ENCODE results near the gene RCAN2. TPM values are rescaled to one million over a fixed set of nuclear protein-coding genes. Genes with fewer than 3 reads are reported as not detected.
A peak's percentile ranks its signal among the peaks of the same experiment; 100 is the strongest.

The RCAN2 gene
- total and polyA plus RNA-seq, 5 experiments from 2014 or later, result 4.7 TPM; not detected in 4

- no peak for DNase-seq
- peaks cover 0 to 4% (median 2%) of the 10 kb centered on the region in 3 donors for H3K36me3 Mint-ChIP-seq
- H3K27me3 Mint-ChIP-seq, result peaks cover 7 to 59% (median 12%) of the 10 kb centered on the region in 5 donors
- H3K4me3 Mint-ChIP-seq, result no peak overlapping the region
- POLR2A ChIA-PET, result no interaction called here
- H3K4me1 Mint-ChIP-seq, result peaks cover 0 to 14% (median 0%) of the 10 kb centered on the region in 4 donors
- no peak for ATAC-seq
- no peak overlapping the region for H3K27ac Mint-ChIP-seq
- peaks cover 0 to 5% (median 0%) of the 10 kb centered on the region in 9 donors for H3K9me3 Mint-ChIP-seq
These were observed 109.7 kb downstream of the RCAN2 start for GRCh38 chr6:46381579-46381978.

GRCh38 chr6:46381057-46381456 is 110.2 kb downstream of the RCAN2 start:
- Mint-ChIP-seq H3K4me3 (no peak overlapping the region), H3K9me3 (peaks cover 0 to 3% (median 0%) of the 10 kb centered on the region in 9 donors), H3K27ac (no peak overlapping the region), H3K4me1 (peaks cover 0 to 19% (median 0%) of the 10 kb centered on the region in 4 donors), H3K36me3 (peaks cover 0 to 3% (median 2%) of the 10 kb centered on the region in 3 donors), H3K27me3 (peaks cover 7 to 59% (median 12%) of the 10 kb centered on the region in 5 donors)
- ATAC-seq (no peak), DNase-seq (no peak)
- POLR2A ChIA-PET, result no interaction called here

DNA sequence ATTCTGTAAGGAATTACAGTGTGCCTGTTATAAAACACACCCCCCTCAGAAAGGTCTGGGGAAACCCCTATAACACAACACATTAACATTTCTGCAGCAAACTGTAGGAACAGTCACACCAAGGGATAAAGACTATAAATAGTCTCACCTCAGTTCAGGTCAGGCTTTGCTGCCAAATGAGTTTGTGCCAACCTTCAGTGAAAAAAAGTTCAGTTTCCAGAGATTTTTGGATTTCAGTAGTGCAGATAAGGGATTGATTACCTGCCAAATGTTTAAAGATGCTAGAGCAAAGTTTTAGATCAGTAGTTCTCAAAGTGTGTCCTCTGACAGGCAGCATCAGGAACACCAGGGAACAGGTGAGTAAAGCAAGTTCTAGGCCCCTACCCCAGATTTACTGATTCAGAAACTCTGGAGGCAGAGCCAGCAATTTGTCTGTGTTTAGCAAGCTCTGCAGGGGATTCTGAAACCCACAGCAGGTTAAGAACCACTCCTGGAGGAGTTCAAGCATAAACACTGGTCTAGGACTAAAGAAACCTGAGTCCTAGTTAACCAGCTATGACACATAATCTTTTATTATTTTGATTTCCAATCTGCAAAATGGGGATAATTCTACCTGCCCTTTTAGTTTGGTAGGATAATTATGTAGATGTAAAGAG is 111.0 kb downstream of the RCAN2 start:
- no peak overlapping the region for H3K4me3 Mint-ChIP-seq
- POLR2A ChIA-PET, result no interaction called here

GRCh38 chr6:46378882-46379416 is 112.3 kb downstream of the RCAN2 start:
- H3K4me1 Mint-ChIP-seq, result peaks cover 0 to 23% (median 0%) of the 10 kb centered on the region in 4 donors
- no peak overlapping the region for H3K27ac Mint-ChIP-seq
- POLR2A ChIA-PET, result no interaction called here
- H3K9me3 Mint-ChIP-seq, result no peaks in the 10 kb centered on the region
- H3K36me3 Mint-ChIP-seq, result no peaks in the 10 kb centered on the region
- no peak overlapping the region for H3K4me3 Mint-ChIP-seq
- peaks cover 5 to 46% (median 10%) of the 10 kb centered on the region in 5 donors for H3K27me3 Mint-ChIP-seq
- ATAC-seq, result no peak
- DNase-seq, result no peak

More for the DNA sequence above, 111.0 kb downstream of the RCAN2 start:
- ATAC-seq (no peak), DNase-seq (no peak)
- H3K36me3 Mint-ChIP-seq, result peaks cover 0 to 1% (median 0%) of the 10 kb centered on the region in 3 donors
- H3K4me1 Mint-ChIP-seq, result peaks cover 0 to 23% (median 0%) of the 10 kb centered on the region in 4 donors
- peaks cover 5 to 59% (median 13%) of the 10 kb centered on the region in 5 donors for H3K27me3 Mint-ChIP-seq
- H3K27ac Mint-ChIP-seq, result no peak overlapping the region
- no peaks in the 10 kb centered on the region for H3K9me3 Mint-ChIP-seq

DNA sequence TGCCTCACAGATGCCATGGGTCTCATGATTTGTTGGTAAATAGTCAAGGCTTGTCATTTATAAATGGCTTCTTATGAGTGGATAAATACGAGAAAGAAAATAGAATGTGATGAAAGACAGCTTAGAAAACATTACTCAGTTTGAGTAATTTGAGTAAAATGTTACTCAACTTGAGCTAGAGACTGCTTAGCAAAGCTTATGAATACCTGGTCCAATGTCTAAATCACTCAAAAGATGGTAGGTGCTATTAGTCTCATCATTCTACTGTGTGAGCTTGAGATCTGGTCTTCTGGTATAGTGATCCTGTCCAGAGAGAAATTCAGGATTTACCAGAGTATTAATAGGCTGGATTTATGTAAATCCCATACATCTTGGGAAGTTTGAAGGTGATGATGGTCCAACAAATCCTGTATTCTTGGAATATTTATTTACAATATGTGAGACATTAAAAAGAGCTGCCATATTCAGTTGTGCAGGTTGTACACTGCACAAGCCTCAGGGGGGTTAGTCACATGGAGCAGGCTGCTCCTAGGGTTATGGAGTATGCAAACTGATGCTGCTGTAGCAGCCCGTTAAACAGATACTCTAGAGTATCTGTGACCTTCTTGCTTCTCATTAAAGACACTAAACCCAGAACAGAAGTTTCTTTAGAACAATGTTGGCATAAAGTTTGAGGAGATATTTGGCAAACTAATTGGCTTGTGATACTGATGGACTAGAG is 112.9 kb downstream of the RCAN2 start:
- no peak overlapping the region for H3K27ac Mint-ChIP-seq
- H3K36me3 Mint-ChIP-seq, result no peaks in the 10 kb centered on the region
- no peak overlapping the region for H3K4me3 Mint-ChIP-seq
- ATAC-seq (no peak), DNase-seq (no peak)
- peaks cover 0 to 23% (median 0%) of the 10 kb centered on the region in 4 donors for H3K4me1 Mint-ChIP-seq
- peaks cover 5 to 40% (median 10%) of the 10 kb centered on the region in 5 donors for H3K27me3 Mint-ChIP-seq
- POLR2A ChIA-PET, result no interaction called here
- no peaks in the 10 kb centered on the region for H3K9me3 Mint-ChIP-seq

DNA sequence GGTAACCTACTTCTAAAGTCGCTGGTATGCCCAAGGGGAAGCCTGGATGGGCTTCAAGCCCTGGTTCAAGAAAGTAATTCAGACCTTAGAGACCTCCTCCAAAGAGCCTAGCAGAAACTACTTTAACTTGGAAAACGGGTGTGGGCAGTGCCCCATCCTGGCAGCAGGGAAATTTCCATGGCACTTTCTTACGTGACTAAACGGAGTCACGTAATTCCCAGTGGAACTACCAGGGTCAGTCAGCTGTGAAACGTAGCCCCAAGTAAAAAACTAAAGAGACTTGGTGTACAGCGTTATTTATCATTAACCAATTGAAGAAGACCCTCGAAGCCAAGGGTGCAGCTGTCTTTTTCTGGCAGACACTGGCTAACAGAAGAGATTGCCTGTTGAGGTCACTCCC is 114.0 kb downstream of the RCAN2 start:
- H3K36me3 Mint-ChIP-seq, result no peaks in the 10 kb centered on the region
- H3K4me1 Mint-ChIP-seq, result peaks cover 0 to 28% (median 0%) of the 10 kb centered on the region in 4 donors
- no peak for DNase-seq
- H3K4me3 Mint-ChIP-seq, result no peak overlapping the region
- POLR2A ChIA-PET, result no interaction called here
- no peaks in the 10 kb centered on the region for H3K9me3 Mint-ChIP-seq
- H3K27me3 Mint-ChIP-seq, result peaks cover under 1 to 29% (median 4%) of the 10 kb centered on the region in 5 donors
- peak overlapping the region in 1 of 10 donors; percentile 37 for H3K27ac Mint-ChIP-seq
- no peak for ATAC-seq

DNA sequence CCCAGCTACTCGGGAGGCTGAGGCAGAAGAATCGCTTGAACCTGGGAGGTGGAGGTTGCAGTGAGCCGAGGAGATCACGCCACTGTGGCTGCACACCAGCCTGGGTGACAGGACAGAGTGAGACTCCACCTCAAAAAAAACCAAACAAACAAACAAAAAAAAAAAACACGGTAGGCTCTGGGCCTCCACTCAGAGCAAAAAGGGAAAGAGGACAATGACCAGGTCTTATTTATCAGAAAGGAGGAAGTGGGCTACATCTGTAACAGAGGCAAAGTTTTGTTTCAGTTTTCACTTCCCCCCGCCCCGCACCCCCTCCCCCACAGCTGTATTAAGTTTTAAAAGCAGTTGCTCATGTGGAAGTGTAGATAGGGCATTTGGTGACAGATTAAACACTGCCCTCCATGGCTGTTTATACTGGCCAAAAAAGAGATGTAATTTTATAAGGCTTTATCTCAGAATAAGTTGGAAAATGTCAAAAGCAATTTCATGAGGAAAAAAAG is 114.6 kb downstream of the RCAN2 start:
- no peak for DNase-seq
- Mint-ChIP-seq H3K9me3 (no peaks in the 10 kb centered on the region), H3K36me3 (no peaks in the 10 kb centered on the region), H3K27ac (peak overlapping the region in 2 of 10 donors; percentile 23 to 37), H3K27me3 (peaks cover 0 to 23% (median 3%) of the 10 kb centered on the region in 5 donors), H3K4me1 (peaks cover 0 to 33% (median 0%) of the 10 kb centered on the region in 4 donors), H3K4me3 (peak overlapping the region in 1 of 10 donors; percentile 5)
- POLR2A ChIA-PET, result no interaction called here
- no peak for ATAC-seq

- Mint-ChIP-seq H3K27me3 (peaks cover 0 to 7% (median 2%) of the 10 kb centered on the region in 5 donors), H3K4me3 (no peak overlapping the region), H3K36me3 (no peaks in the 10 kb centered on the region), H3K4me1 (peaks cover 0 to 17% (median 0%) of the 10 kb centered on the region in 4 donors), H3K27ac (no peak overlapping the region), H3K9me3 (no peaks in the 10 kb centered on the region)
- POLR2A ChIA-PET, result no interaction called here
- no peak for DNase-seq
- ATAC-seq, result no peak
These were observed 120.6 kb downstream of the RCAN2 start for GRCh38 chr6:46370622-46371021.

GRCh38 chr6:46368169-46368536 is 123.1 kb downstream of the RCAN2 start:
- no peaks in the 10 kb centered on the region for H3K36me3 Mint-ChIP-seq
- peaks cover 0 to 15% (median 2%) of the 10 kb centered on the region in 5 donors for H3K27me3 Mint-ChIP-seq
- H3K4me1 Mint-ChIP-seq, result peaks cover 0 to 17% (median 0%) of the 10 kb centered on the region in 4 donors
- no peak for ATAC-seq
- no peaks in the 10 kb centered on the region for H3K9me3 Mint-ChIP-seq
- no peak overlapping the region for H3K27ac Mint-ChIP-seq
- no peak for DNase-seq
- H3K4me3 Mint-ChIP-seq, result no peak overlapping the region
- POLR2A ChIA-PET, result no interaction called here

GRCh38 chr6:46367354-46368168 is 123.7 kb downstream of the RCAN2 start:
- no peaks in the 10 kb centered on the region for H3K9me3 Mint-ChIP-seq
- POLR2A ChIA-PET, result no interaction called here
- H3K27ac Mint-ChIP-seq, result no peak overlapping the region
- DNase-seq, result no peak
- H3K27me3 Mint-ChIP-seq, result peaks cover 0 to 15% (median 2%) of the 10 kb centered on the region in 5 donors
- peaks cover 0 to 14% (median 0%) of the 10 kb centered on the region in 4 donors for H3K4me1 Mint-ChIP-seq
- no peak overlapping the region for H3K4me3 Mint-ChIP-seq
- H3K36me3 Mint-ChIP-seq, result no peaks in the 10 kb centered on the region
- no peak for ATAC-seq

GRCh38 chr6:46366190-46366900 is 124.9 kb downstream of the RCAN2 start:
- Mint-ChIP-seq H3K4me3 (no peak overlapping the region), H3K4me1 (peaks cover 0 to 3% (median 0%) of the 10 kb centered on the region in 4 donors), H3K27ac (no peak overlapping the region), H3K27me3 (peaks cover 0 to 12% (median 3%) of the 10 kb centered on the region in 5 donors), H3K9me3 (no peaks in the 10 kb centered on the region), H3K36me3 (no peaks in the 10 kb centered on the region)
- POLR2A ChIA-PET, result no interaction called here
- no peak for DNase-seq
- no peak for ATAC-seq

- peaks cover 0 to 9% (median 2%) of the 10 kb centered on the region in 4 donors for H3K4me1 Mint-ChIP-seq
- no peak overlapping the region for H3K27ac Mint-ChIP-seq
- POLR2A ChIA-PET, result no interaction called here
- H3K4me3 Mint-ChIP-seq, result peak overlapping the region in 1 of 10 donors; percentile 31
- H3K27me3 Mint-ChIP-seq, result peaks cover 0 to 7% (median 0%) of the 10 kb centered on the region in 5 donors
- H3K9me3 Mint-ChIP-seq, result peaks cover 0 to 4% (median 0%) of the 10 kb centered on the region in 9 donors
- ATAC-seq (no peak), DNase-seq (no peak)
- no peaks in the 10 kb centered on the region for H3K36me3 Mint-ChIP-seq
These were observed 133.7 kb downstream of the RCAN2 start for GRCh38 chr6:46357591-46357990.

Measured in naive thymus-derived CD8-positive, alpha-beta T cell (primary cell).